Measurements from ENCODE around the gene SMG6.

The SMG6 gene

GRCh38 chr17:2346475-2346874 lies 42.9 kb upstream of the SMG6 start:
- Histone ChIP-seq H2AFZ (ENCODE audit: low read depth, low read length, severe bottlenecking) (no peak overlapping the region), H3K27me3 (ENCODE audit: low read length) (no peaks in the 10 kb centered on the region), H3K27ac (ENCODE audit: low read depth, low read length) (no peak overlapping the region), H3K4me2 (ENCODE audit: low read depth, low read length, poor library complexity, severe bottlenecking) (no peak overlapping the region), H4K20me1 (ENCODE audit: low read depth, low read length) (no peaks in the 10 kb centered on the region), H3K79me2 (ENCODE audit: insufficient read depth, low read length) (no peaks in the 10 kb centered on the region), H3K9me2 (replicated peaks; ENCODE audit: insufficient read depth, low read length) (no peaks in the 10 kb centered on the region), H3K9ac (ENCODE audit: low read length) (no peak overlapping the region), H3K9me3 (ENCODE audit: insufficient read depth, low read length) (no peaks in the 10 kb centered on the region), H3F3A (ENCODE audit: insufficient read depth) (no peaks in the 10 kb centered on the region), H3K36me3 (ENCODE audit: low read length) (no peaks in the 10 kb centered on the region), H3K4me3 (ENCODE audit: insufficient read depth, low read length, poor library complexity, severe bottlenecking) (no peak overlapping the region)
- TF ChIP-seq CTCF (IDR thresholded peaks at IDR 0.05; ENCODE audit: insufficient read depth, low read length, poor library complexity, severe bottlenecking) (no peak), EZH2phosphoT487 (conservative IDR thresholded peaks at IDR 0.05; ENCODE audit: low read length) (no peak)

GRCh38 chr17:2344528-2344927 lies 40.9 kb upstream of the SMG6 start:
- no peak for TF ChIP-seq EZH2phosphoT487 (conservative IDR thresholded peaks at IDR 0.05; ENCODE audit: low read length)
- TF ChIP-seq CTCF (IDR thresholded peaks at IDR 0.05; ENCODE audit: insufficient read depth, low read length, poor library complexity, severe bottlenecking), result no peak
- no peaks in the 10 kb centered on the region for H3K79me2 ChIP-seq (ENCODE audit: insufficient read depth, low read length)

GRCh38 chr17:2343421-2343820 lies 39.8 kb upstream of the SMG6 start:
- H3K9ac ChIP-seq (ENCODE audit: low read length), result no peak overlapping the region
- H3K36me3 ChIP-seq (ENCODE audit: low read length), result no peaks in the 10 kb centered on the region

More at GRCh38 chr17:2344528-2344927, 40.9 kb upstream of the SMG6 start:
- Histone ChIP-seq H3K27me3 (ENCODE audit: low read length) (no peaks in the 10 kb centered on the region), H3K9ac (ENCODE audit: low read length) (no peak overlapping the region), H3K9me3 (ENCODE audit: insufficient read depth, low read length) (no peaks in the 10 kb centered on the region), H4K20me1 (ENCODE audit: low read depth, low read length) (no peaks in the 10 kb centered on the region), H3K4me2 (ENCODE audit: low read depth, low read length, poor library complexity, severe bottlenecking) (no peak overlapping the region), H3F3A (ENCODE audit: insufficient read depth) (no peaks in the 10 kb centered on the region), H3K4me3 (ENCODE audit: insufficient read depth, low read length, poor library complexity, severe bottlenecking) (no peak overlapping the region), H3K27ac (ENCODE audit: low read depth, low read length) (no peak overlapping the region), H3K9me2 (replicated peaks; ENCODE audit: insufficient read depth, low read length) (no peaks in the 10 kb centered on the region), H3K36me3 (ENCODE audit: low read length) (no peaks in the 10 kb centered on the region), H2AFZ (ENCODE audit: low read depth, low read length, severe bottlenecking) (no peak overlapping the region)

More at GRCh38 chr17:2343421-2343820, 39.8 kb upstream of the SMG6 start:
- Histone ChIP-seq H3K4me2 (ENCODE audit: low read depth, low read length, poor library complexity, severe bottlenecking) (no peak overlapping the region), H3F3A (ENCODE audit: insufficient read depth) (peaks cover under 1% of the 10 kb centered on the region; the same call in 1 of the 2 replicates), H3K4me3 (ENCODE audit: insufficient read depth, low read length, poor library complexity, severe bottlenecking) (no peak overlapping the region), H3K27ac (ENCODE audit: low read depth, low read length) (no peak overlapping the region), H3K9me2 (replicated peaks; ENCODE audit: insufficient read depth, low read length) (no peaks in the 10 kb centered on the region), H4K20me1 (ENCODE audit: low read depth, low read length) (no peaks in the 10 kb centered on the region), H3K79me2 (ENCODE audit: insufficient read depth, low read length) (peaks cover 1% of the 10 kb centered on the region; the same call in 1 of the 2 replicates), H3K27me3 (ENCODE audit: low read length) (no peaks in the 10 kb centered on the region), H2AFZ (ENCODE audit: low read depth, low read length, severe bottlenecking) (no peak overlapping the region), H3K9me3 (ENCODE audit: insufficient read depth, low read length) (no peaks in the 10 kb centered on the region)
- TF ChIP-seq CTCF (IDR thresholded peaks at IDR 0.05; ENCODE audit: insufficient read depth, low read length, poor library complexity, severe bottlenecking) (no peak), EZH2phosphoT487 (conservative IDR thresholded peaks at IDR 0.05; ENCODE audit: low read length) (no peak)
